Fibroblast of the aortic adventitia (primary cell): Measurements from ENCODE around the gene PCNT. TPM values are rescaled to one million over a fixed set of nuclear protein-coding genes. Genes with fewer than 3 reads are reported as not detected.
"Not testable (repeated sequence)": the region's sequence is repeated elsewhere in the genome, so short reads cannot be mapped to it uniquely, and the experiment has no call there.

Experiments
- DNase-seq: peaks from one replicate; pipeline ENCODE4 v3.0.0-alpha.2; 2010; ENCODE audit warnings: low read depth
- H3K4me3 ChIP-seq: 2 replicates; pipeline ENCODE4 v1.5.1; 2011; ENCODE audit warnings: low read depth, mild to moderate bottlenecking, control low read depth, low read length, moderate library complexity
- total RNA-seq: library from RNA; depleted of rRNA; stranded (reverse); fragments of >200 nt; gene quantifications from 2 replicates; pipeline ENCODE4 v1.2.3, GENCODE V29; 2012; ENCODE audit warnings: low replicate concordance
- TF ChIP-seq, protein P1 (sequence below): IDR thresholded peaks from 2 replicates; pipeline ENCODE4 v1.5.1; 2011; ENCODE audit warnings: mild to moderate bottlenecking, low read length, control low read depth, inconsistent platforms; ENCODE audit not compliant: insufficient read depth

PCNT gene
- total RNA-seq, 1 donor, result 27.8 TPM

DNA sequence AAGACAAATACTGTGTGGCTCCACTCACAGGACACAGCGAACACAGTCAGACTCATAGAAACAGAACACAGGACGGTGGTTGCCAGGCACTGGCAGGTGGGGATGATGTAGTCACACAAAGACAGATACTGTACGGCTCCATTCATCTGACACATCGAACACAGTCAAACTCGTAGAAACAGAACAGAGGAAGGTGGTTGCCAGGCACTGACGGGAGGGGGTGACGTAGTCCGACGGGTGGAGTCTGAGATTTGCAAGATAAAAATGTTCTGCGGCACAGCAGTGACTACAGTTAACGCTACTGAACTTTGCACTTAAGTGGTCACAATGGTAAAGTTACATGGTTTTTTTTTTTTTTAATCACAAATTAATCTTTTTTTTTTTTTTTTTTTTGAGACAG is 19.0 kb upstream of the PCNT start:
- no peak overlapping the region for H3K4me3 ChIP-seq
- DNase-seq, result no peak
- TF ChIP-seq, protein P1, sequence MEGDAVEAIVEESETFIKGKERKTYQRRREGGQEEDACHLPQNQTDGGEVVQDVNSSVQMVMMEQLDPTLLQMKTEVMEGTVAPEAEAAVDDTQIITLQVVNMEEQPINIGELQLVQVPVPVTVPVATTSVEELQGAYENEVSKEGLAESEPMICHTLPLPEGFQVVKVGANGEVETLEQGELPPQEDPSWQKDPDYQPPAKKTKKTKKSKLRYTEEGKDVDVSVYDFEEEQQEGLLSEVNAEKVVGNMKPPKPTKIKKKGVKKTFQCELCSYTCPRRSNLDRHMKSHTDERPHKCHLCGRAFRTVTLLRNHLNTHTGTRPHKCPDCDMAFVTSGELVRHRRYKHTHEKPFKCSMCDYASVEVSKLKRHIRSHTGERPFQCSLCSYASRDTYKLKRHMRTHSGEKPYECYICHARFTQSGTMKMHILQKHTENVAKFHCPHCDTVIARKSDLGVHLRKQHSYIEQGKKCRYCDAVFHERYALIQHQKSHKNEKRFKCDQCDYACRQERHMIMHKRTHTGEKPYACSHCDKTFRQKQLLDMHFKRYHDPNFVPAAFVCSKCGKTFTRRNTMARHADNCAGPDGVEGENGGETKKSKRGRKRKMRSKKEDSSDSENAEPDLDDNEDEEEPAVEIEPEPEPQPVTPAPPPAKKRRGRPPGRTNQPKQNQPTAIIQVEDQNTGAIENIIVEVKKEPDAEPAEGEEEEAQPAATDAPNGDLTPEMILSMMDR, result no peak

DNA sequence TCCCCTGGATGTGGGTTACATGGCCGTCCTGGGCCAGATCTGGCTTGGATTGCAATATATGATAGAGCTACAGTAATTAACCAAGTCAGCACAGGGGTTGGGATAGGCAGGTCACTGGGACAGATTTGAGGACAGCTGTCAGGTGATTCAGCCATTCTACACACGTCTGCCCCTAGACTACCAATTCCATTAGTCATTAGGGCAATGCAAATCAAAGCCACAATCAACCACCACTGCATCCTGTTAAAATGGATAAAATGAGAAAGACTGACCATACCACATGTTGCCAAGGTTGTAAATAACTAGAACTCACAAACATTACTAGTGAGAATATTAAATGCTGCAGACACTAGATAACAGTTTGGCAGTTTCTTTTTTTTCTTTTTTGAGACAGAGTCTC is 16.3 kb upstream of the PCNT start:
- no peak for DNase-seq
- TF ChIP-seq, protein P1, result no peak
- no peak overlapping the region for H3K4me3 ChIP-seq

DNA sequence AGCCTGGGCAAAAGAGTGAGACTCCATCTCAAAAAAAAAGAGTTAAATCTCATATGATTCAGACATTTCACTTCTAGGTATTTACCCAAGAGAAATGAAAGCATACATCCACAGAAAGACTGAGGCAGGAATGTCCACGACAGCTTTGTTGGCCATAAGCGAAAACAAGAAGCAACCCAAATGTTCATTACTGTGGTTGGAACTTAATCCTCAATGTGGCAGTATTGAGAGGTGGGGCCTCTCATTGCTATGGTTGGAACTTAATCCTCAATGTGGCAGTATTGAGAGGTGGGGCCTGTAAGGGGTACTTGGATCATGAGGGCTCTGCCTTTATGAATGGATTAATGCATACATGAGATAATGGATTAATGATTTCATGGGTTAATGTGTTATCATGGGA is 15.5 kb upstream of the PCNT start:
- TF ChIP-seq, protein P1, result no peak
- no peak for DNase-seq
- H3K4me3 ChIP-seq, result no peak overlapping the region

DNA sequence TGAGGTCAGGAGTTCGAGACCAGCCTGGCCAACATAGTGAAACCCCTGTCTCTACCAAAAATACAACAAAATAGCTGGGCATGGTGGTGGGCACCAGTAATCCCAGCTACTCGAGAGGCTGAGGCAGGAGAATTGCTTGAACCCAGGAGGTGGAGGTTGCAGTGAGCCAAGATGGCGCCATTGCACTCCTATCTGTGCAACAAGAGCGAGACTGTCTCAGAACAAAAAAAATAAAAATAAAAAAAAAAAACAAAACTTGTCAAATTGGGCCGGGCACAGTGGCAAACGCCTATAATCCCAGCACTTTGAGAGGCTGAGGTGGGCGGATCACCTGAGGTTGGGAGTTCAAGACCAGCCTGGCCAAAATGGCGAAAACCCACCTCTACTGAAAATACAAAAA is 13.7 kb upstream of the PCNT start:
- not testable (repeated sequence) for DNase-seq, H3K4me3 ChIP-seq

DNA sequence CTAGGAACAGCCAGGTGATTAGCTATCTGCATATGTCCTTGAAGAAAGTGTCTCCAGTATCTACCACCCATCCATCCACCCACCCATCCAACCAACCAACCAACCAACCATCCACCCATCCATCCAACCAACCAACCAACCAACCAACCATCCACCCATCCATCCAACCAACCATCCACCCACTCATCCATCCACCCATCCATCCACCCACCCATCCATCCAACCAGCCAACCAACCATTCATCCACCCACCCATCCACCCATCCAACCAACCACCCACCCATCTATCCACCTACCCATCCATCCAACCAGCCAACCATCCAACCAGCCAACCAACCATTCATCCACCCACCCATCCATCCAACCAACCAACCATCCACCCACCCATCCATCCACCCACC is 12.4 kb upstream of the PCNT start:
- no peak for DNase-seq
- no peak overlapping the region for H3K4me3 ChIP-seq
- TF ChIP-seq, protein P1, result no peak

DNA sequence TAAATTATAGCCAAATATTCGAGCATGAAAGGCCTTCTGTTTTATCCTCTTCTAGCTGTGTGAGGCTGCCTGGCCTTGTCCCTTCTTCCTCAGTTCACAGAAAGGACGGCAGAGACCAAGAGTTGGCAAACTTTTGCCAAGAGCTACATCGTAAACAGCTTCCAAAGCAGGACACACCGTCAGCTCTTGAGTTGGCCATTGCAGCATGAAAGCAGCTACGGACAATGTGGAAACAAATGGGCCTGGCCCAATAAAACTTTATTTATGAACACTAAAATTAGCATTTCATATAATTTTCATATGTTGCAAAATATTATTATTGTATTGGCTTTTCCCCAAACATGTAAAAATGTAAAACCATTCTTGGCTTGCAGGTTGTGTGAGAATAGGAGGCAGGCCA is 11.0 kb upstream of the PCNT start:
- H3K4me3 ChIP-seq, result no peak overlapping the region
- DNase-seq, result no peak
- TF ChIP-seq, protein P1, result no peak

DNA sequence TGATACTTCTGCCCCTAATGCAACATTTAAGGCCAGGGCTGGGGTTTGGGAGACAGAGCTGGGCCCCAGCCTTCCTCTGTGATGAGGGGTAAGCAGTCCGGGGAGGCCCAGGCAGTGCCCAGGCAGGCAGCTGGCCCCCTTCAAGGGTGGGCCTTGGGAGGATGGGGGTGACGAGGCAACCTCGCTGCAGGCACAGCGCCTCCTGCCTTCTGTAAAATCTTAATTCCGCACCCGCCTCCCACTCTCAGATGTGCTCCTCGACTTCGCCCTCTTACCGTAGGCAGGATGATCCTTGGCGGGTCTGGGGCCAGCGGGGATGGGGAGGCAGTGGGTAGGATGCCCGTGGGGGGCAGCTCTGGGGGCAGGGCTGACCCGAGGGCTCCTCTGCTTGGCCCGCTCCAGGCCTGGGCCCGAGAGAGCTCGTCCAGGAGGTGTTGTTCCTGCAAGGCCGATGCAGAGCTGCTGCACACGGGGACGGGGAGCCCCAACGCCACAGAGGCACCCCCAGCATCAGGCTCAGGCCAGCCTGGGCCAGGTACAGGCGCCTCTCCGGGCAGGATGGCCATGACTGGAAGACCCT is 9.4 kb upstream of the PCNT start:
- DNase-seq, result no peak
- TF ChIP-seq, protein P1, result no peak
- H3K4me3 ChIP-seq, result no peak overlapping the region
